GM19351 (cell line): ENCODE measurements around the gene C6orf132.

Source experiments
- ATAC-seq: cut with Tn5 transposase; IDR thresholded peaks from one replicate; pipeline ENCODE4 v1.9.1; 2021; ENCODE audit warnings: mild to moderate bottlenecking, moderate library complexity; ENCODE audit not compliant: unreplicated experiment

C6orf132 gene

GRCh38 chr6:42106112-42107023 is 36.1 kb downstream of the C6orf132 start:
- ATAC-seq = no peak

DNA sequence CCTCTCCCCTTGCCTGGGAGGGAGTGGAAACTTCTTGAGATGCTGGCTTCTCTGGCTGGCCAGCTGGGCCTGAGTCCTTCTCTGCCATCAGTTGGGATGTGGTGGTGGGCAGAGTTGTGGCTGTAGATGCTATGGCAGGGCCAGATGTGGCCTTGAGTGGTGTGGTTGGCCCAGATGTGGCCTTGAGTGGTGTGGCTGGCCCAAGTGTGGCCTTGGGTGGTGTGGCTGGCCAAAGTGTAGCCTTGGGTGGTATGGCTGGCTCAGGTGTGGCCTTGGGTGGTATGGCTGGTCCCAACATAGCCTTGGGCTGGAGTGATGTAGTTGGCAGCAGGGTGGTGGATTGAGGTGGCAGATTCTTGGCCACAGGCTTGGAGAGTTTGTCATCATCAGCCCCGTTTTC is 36.7 kb downstream of the C6orf132 start:
- ATAC-seq = no peak

- ATAC-seq = no peak
Measured at GRCh38 chr6:42105156-42105648, 37.2 kb downstream of the C6orf132 start.

DNA sequence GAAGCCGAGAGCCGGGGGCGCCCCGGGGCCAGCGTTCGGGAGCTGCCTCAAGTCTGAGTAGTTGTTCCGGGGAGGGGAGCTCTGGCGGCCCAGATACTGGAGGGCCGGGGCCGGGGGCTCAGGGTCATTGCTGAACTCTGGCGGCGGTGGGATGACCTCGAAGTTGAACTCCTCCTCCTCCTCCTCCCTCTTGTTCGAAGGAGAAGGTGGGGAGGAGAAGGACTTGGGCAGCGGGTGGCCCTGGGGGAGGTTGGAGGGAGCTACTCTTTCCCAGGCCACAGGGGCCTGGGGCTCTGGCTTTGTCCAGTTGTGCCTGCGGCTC is 37.7 kb downstream of the C6orf132 start:
- ATAC-seq = no peak

- ATAC-seq = peak; percentile 72
Measured at GRCh38 chr6:42104095-42104803, 38.2 kb downstream of the C6orf132 start.

DNA sequence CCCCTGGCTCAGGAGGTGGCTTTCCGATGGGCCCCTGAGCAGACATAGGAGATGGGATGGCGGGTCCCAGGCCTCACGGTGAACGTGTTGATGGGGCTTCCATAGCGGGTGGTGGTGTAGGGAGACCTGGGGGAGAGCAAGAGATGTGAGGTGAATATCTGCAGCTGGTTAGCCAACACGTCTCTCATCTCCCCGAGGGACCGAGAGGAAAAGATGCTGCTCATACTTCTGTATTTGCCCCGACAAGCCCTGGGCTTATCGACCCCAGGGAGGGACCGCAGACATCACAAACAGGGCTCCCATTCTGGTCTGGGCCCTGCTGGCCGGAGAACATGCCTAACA is 38.7 kb downstream of the C6orf132 start:
- ATAC-seq = no peak

DNA sequence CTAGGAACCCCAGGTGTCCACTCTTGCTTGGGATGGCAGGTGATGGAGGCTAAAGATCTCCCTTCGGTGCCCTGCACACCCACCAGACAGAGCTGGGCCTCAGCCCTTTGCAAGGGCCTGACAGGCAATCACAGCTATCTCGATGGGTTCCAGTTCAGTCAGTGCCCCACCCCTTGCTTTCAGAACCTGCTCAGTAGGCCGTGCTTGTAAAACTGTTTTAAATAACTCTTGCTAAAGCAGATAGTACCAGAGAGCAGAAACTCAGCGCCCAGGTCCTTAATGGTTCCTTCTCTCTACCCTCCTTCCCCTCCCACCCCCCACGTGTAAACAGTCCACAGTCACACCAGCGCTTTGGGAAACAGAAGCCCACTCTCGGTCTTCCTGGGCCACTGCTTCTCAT is 39.2 kb downstream of the C6orf132 start:
- no peak for ATAC-seq

GRCh38 chr6:42101186-42101657 is 41.2 kb downstream of the C6orf132 start:
- no peak for ATAC-seq

- no peak for ATAC-seq
Measured at GRCh38 chr6:42100029-42100901, 42.2 kb downstream of the C6orf132 start.

GRCh38 chr6:42099340-42100028 is 42.9 kb downstream of the C6orf132 start:
- ATAC-seq = no peak

DNA sequence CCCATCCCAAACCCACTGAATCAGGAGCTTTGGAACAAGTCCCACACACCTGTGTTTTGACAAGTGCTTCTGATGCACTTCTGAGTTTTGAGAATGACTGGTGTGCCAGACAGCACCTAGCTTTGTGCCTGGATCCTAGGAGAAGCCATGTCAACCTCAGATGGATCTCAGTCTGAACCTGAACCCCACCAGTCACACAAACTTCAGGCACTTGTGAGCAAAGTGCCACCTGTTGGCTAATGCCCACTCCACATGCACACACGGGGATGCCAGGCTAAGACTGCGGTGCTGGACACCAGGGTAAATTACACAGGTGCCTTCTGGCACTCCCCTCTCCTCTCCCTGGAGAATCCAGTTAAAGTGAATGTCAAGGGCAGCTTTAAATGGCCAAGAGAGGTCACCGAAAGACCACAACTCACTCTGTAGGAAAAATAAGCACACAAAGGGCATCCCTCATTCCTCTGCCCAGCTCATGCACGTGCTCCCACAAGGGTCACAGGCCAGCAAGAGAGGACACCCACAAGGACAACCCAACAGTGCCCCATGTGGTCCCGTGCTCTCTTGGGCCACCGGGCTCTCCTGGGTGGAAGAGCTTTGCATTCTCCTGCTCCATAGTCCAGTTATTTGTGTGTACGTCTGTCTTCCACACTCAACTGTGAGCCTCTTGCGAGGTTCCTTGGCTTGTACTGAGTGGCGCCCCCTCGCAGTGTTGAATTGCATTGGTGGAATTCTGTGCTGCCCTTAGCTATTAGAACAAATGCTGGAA is 46.5 kb downstream of the C6orf132 start:
- ATAC-seq = no peak

- ATAC-seq = no peak
Measured at GRCh38 chr6:42095094-42095493, 47.3 kb downstream of the C6orf132 start.

DNA sequence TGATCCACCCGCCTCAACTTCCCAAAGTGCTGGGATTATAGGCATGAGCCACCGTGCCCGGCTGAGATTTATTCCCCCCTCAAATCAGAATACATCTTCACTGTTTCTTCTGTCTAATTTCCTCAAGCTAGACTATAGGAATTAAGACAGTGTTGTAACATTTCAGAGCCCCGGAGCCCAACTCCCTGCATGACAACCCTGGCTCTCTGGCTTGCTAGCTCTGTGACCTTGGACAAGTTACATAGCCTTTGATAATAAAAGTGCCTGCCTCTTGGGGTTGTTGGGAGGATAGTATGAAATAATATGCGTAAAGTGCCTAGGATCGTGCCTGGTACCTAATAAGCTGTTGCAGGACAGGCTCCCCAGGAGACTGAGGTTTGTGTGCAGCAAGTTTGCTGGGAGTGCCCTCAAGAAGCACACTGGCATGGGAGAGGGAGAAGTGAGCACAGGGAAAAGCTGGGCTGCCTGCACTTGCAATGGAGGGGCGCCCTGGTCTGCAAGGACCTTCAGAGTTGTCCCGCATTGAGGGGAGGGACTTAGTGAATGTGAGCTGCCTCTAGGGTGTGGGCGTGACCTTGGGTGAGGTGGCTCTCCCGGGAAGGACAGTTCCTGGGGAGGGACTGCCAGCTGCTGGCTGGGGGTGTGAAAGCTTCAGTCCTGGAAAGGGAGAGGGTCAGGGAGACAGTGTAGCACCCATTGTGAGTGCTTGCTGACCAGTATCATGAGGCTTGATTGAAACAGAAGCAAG is 48.7 kb downstream of the C6orf132 start:
- ATAC-seq = no peak

DNA sequence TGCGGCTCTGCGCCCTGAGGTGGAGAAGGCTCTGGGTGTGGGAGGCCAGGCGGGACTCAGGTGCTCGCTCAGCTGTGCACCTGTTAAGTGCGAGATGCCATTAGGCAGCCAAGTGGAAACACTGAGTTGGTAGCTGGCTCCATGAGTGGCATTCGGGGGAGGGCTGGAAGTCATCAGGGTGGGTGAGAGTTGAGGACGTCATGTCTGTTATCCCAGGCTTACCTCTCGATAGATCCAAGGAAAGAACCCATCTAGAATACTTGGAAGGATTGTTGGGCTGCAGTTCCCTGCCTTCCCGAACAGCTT is 50.7 kb downstream of the C6orf132 start:
- ATAC-seq = no peak

GRCh38 chr6:42090819-42091717 is 51.4 kb downstream of the C6orf132 start:
- ATAC-seq = no peak

DNA sequence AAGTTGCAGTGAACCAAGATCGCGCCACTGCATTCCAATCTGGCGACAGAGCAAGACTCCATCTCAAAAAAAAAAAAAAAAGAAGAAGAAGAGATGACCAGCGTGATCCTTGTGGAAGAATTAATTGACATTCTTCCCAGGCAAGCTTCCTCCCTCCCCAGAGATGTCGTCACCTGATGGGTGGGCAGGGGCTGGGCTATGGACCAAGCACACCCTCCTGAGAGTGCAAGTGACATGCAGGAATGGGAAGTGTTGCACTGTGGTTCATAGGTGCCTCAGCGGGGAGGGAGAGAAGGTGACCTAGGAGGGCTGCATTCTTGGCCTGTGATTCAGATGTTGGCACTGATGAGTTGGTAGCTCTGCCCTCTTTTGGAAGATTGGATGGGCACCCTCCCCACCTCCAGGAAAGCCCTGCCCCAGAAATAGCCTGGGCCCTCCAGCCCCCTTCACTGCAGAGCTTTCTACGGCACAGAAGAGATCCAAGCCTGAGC is 54.3 kb downstream of the C6orf132 start:
- no peak for ATAC-seq

DNA sequence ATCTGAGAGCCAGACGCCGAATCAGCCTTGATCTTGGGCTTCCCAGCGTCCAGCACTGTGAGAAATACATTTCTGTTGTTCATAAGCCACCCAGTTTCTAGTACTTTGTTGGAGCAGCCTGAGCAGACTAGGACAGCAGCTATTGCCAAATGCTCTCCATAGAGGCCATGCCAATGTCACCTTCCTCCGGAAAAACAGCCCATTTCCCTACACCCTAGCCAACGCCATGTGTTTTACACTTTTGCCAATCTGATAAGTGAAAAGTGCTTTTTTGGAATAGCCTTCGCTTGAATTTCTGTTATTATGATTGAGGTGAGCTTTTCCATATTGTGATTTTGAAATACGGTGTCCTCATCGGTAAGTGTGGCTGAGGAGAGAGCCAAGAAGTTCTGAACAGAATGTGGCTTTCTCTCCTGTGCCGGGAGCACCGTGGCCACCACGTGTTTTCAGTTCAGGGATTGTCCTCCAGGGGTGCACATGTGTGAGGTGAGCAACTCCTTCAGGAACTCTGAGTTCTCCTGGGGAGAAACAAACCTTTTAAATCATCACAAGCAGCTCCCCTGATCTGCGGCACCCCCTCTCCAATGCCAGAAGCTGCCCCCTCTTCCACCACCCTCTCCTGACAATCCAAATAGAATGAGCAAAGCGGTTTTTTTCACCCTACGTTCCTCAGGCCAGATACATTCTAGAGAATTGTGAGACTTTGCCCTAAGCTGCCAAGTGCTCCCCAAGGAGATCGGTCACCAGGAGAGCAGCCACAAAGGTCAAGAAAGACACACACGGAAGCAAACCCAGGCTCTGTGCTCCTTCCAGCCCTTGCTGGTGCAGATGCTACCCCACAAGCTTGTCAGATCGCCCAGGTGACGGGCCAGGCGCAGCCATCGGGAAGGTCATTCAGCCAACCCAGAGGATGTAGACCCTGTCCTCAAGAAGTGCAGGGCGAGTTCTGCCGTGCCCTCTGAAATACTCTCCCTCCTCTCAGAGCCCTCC is 56.1 kb downstream of the C6orf132 start:
- no peak for ATAC-seq
